Stromal cell of bone marrow (primary cell): ENCODE results near the gene LEKR1.
A peak's percentile ranks its signal among the peaks of the same experiment; 100 is the strongest.

Experiments
- DNase-seq: peaks from one replicate; pipeline ENCODE4 v3.0.0-alpha.2; 2012; ENCODE audit warnings: low read depth

The LEKR1 gene

DNA sequence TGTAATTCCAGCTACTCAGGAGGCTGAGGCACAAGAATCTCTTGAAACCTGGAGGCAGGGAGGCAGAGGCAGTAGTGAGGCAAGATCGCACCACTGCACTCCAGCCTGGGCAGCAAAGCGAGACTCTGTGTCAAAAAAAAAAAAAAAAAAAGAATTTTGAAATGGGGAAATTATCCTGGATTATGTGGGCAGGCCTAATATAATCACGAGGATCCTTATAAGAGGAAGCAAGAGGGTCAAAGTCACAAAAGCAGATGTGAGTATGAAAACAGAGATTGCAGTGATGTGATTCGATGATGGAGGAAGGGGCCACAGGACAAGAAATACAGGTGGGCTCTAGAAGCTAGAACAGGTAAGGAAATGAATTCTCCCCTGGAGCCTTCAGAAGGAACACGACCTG, 159.6 kb downstream of the LEKR1 start:
- no peak for DNase-seq

DNA sequence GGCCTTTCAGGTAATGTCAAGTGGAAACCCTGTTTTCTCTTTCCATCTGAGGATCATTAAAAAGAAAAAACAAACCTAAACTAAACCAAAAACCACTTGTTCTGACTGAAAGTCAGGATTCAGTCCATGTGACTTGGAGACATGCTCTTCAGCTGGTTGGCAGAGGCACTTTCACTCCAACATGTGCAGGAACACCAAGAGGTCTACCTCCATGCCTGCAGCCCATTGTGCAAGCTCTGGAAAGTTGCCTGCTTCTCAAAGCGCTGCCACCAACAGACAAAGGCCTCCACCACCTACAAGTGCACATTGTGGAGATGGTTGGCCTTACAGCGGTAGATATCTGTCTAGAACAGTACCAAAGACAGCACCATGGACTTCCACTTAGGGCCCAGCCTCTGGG, 161.8 kb downstream of the LEKR1 start:
- DNase-seq, result no peak

DNA sequence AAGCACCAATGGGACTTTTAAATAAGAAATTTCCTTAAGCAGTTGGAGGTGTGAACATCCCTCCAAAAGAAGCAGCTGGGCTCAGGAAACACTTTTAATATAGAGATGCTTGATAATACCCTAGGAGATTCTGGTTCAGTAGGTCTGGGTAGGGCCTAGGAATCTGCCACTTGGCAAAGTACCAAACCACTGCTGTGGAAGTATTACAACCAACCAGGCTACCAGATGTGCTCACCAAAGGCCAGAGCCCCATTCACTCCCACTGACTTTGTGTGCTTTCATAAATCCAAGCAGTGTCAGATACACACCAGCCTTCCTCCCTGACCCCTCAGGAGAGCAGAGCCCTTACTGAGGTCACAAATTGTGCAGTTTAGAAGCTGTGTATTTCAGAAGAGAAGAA, 171.2 kb downstream of the LEKR1 start:
- DNase-seq, result no peak

DNA sequence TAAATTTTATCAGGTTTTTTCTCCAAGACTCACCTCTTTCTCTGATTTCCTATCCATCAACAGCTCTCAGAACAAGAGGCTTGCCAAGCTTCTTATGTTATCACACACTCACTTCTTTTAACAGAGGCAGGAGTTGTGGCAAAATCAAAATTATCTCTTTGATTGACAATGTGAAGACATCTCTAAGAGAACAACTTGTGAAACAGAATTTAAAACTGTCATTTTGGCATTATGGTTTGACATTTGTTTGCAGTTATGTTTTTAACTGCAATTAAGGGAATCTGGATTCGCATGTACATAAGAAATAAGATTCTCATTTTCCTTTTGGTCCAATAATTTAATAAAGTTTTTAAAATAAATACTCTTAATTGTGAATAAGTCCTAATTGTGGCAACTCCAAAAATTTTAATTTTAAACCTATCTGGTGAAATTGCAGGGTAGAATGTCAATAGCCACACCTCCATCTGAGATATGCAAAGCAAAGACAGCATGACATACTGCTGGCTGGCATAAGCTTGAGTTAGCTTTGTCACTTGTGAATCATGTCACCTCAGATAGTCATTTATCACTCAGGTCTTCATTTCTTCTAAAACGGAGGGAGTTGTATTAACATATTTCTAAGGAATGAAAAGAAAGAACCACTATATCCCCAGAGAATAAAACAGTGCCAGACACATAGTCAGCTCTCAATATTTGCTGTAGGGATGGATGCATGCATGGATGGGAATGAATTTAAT, 175.2 kb downstream of the LEKR1 start:
- no peak for DNase-seq

DNA sequence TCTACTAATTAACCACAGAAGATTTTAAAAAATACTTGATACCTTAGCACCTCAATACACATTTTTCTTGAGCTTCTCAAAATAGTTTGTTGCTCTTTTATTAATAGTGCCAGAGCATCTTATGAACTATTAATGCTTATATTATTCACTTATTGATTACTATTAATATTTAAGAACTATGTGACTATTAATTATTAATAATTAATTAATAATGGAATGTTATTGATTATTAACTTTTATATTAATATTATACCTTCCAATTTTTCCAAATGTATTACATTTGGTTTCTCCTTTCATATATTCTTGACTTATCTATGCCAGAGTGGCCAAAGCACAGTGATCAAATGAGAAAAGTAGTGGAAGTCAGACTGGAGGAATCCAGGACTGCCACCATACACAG, 195.5 kb downstream of the LEKR1 start:
- DNase-seq, result no peak

DNA sequence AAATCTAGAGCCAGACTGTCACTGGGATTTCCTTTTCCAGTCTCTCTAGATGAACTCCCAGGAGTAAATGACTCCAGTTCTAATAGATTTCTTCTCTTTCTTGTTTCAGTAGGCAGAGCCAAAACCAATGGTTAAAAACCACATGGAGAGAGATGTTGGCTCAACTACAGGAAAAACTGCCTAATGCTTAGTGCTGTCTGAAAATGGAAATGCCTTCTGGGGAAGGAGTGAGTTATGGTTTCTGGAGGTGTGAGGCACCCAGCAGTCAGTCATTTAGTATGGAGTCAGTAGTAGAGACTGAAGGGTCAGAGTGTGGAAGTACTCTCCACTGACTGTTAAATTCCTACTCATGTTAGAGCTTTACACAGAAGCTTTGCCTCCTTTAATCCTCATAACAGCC, 197.1 kb downstream of the LEKR1 start:
- DNase-seq, result peak; percentile 77

DNA sequence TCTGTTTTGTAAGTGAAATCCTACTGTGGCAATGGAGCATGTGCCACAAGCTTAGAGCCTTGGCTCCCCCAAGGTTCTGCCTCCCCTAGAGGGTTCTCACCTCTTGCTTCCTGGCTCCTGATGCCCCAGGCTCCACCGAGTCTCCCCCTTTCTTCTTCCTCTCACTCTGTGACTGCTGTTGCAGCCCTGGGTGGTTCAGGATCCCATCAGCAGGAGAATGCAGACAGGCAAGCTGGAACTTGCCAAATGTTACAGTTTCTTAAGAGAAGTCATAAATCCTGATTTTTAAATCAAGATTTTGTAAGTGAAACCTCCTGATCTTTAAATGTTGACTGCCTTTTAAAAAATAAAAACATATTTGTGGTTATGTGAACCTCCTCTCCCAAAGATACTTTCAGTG, 199.9 kb downstream of the LEKR1 start:
- no peak for DNase-seq

DNA sequence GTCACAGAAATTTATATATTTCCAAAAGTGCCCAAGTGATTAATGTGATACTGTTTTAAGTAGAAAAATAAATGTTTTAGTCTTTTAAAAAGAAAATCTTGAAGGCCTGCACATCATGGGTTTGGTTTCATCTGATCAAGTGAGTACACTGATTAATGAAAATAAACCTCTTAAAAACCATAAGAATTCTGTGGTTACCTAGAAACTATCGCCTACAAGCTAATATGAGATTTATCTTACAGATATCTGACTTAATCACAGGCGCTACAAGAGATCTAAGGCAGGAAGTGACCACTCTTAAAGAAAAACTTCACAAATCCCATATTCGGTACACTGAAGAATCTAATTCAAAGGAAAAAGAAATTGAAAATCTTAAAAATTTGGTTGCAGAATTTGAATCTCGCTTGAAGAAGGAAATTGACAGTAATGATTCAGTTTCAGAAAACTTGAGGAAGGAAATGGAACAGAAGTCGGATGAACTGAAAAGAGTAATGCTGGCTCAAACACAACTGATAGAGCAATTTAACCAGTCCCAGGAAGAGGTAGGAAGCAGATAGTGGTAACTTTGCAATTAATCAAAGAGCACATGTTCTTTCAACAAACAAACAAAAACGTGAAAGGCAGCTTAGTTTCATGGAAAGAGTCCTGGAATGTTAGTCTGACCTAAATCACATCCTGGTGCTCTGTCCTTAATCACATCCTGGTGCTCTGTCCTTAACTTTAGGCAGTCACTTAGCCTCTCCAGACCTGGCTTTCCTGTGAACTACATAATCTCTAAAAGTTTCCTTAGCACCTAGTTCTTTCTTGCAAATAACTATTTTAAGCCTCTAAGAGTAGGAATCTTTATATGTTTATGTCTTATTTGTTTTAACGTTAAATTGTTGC, 201.9 kb downstream of the LEKR1 start:
- no peak for DNase-seq

DNA sequence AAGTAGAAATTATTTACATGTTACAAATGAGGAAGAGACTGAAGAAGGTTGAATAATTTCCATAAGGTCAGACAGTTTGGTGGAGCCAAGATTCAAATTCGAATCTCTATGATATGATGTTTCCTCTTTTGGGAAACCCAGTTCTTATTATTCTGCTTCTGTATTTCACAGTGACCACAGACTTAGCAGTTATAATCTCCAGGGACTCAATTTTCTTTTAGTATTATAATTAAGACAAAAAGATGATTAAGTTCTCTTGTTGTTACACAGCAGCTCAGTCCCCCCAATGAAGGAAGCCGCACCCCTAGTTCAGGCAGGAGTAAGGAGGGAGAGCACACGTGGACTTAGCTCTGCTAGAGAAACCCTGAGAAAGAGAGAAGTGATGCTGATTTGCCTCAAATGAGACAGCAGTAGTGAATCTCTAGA, 203.2 kb downstream of the LEKR1 start:
- DNase-seq, result no peak

DNA sequence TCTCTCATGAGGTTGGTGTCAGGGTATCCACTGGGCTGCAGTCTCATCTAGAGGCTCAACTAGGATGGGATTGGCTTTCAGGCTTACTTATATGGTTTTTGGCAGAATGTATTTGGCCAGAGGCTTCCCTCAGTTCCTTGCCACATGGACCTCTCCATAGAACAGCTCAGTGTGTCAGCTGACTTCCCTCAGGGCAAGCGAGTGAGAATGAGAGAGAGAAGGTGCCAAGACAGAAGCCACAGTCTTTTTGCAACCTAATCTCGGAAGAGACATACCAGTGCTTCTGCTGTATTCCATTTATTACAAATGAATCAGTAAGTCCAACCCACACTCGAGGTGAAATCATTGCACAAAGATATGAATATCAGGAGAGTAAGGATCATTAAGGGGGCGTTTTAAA, 204.6 kb downstream of the LEKR1 start:
- DNase-seq, result no peak

DNA sequence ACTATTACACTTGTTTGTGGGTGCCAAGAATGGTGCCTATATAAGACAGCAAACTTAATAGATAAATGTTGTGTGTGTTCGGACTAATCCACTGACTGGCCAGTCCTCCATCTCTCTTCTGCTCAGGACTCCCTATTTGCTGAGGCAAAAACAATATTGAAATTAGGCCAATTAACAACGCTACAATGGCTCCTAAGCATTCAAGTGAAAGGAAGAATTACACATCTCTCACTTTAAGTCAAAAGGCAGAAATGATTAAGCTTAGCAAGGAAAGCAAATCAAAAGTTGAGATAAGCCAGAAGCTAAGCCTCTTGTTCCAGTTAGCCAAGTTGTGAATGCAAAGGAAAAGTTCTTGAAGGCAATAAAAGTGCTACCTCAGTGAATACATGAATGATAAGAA, 206.8 kb downstream of the LEKR1 start:
- no peak for DNase-seq

DNA sequence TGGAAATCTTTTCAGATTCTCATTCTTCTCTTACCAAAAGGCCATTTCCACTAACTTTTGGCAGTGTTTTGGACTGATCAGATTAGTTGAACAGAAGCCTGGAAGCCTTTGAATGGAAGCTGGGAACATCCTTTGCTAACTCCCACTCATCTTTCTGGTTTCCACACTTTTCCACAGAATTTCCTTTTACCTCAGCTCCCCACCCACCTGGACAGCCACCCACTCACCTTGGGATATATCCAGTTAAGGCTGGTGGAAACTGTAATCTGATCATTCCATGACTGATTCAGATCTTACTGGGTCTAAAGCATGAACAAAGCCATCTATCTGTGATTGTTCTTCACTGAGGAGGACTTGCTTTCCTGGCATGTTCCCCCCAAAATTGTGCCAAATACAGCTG, 214.3 kb downstream of the LEKR1 start:
- DNase-seq, result no peak

DNA sequence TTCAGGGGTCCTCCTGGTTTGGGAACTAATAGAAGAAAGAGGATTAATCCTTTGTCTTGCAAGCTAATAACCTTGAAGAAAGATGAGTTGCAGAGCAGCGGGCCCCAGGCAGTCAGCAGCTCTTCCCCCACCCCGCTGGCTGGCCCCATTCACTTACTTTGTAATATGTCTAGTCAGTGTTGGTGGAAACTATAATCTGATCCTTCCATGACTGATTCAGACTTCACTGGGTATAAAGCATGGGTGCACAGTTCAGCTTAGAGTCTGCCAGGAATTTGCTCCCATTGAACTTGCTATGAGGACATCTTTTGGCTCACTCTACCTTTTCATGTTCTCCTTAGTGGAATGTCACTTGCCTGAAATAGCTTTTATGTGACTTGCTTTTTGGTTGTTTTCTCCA, 216.1 kb downstream of the LEKR1 start:
- DNase-seq, result no peak

DNA sequence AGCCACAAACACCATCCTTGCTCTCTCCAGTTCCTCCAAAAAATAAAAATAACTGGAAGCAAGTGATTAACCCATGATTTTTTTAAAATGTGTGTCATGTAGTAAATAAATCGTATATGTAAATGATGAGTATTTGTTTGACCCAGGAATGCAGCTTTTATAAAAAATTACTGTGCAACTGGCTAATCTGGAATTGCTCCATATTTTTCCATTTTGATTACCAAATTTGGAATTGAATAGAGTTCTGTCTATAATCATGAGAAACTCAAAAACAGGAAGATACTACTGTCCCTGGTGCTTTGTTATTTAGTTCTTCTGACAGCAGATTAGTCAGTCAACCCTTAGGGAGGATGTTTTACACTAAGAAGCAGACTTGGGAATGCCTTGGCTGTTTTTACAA, 217.6 kb downstream of the LEKR1 start:
- no peak for DNase-seq

DNA sequence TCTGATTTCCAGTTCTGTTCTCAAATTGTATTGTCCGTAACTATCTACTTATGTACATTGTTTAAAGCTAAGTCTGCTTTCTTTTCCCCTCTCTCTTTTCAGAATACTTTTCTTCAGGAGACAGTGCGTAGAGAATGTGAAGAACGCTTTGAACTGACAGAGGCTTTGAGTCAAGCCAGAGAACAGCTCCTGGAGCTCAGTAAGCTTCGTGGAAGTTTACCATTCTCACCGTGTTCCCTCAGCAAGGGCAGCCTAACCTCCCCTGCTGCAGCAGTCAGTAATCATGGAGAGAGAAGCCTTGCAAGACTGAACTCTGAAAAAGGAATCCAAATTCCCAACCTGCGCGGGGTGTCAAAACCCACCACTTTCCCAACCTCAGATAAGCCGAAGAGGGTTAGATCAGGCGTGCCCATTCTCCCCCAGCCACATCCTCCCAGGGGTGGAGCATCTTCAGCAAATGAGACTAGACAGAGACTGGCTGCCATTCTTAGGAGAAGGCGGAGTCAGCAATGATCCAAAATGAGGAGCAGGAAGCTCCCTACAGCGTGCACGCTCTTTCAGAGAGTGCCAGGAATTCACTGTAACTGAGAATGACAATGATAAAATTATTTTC, 219.2 kb downstream of the LEKR1 start:
- no peak for DNase-seq

DNA sequence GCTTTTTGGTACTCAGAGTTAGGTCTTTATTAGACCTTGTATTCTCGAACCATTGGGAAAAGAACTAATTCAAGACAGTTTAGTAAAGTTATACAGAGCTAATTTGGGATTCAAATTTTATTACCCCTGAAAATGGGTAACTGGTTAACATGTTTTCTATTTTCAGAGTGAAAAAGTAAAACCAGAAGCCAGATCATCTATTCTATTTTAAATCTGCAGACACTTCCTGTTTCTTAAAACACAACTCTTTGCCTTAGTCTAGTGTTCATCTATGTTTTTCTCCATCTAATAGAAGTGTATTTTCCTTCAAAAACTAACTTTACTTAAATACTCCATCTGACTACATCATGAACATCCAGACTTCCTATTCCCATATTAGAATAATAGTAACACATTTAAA, 220.4 kb downstream of the LEKR1 start:
- DNase-seq, result no peak

DNA sequence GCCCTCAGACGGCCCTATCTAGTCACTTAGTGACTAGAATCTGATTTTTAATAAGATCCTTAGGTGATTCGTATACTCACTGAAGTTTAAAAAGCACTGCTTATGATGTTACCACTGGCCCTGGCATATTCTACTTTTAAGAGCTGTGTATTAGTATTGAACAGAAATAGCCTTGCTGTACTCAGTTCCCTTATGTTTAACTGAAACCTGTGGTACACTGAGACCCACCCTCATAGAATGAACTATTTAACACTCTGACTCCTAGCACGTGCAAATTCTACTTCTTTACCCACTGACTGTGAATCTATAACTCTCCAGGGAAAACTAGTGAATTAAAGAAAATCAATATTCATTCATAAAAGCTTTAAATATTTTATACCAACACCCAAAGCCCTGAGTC, 224.9 kb downstream of the LEKR1 start:
- no peak for DNase-seq

DNA sequence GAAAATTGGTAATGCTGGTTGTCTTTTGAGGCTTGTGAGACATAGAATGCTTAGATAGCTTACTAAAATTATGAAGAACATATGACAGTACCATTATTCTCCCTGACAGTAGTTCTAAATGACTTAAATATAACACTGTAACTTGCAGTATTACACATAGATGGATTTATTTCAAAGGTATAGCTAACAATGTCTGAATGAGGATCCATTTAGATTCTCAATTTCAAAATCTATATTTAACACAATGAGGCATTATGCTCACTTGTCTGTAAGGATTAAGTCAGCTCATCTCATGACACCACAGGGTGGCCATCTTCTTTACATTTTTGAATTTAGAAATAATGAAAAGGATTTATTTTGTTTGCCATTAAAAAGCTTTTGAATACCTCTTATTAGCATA, 225.4 kb downstream of the LEKR1 start:
- DNase-seq, result no peak

DNA sequence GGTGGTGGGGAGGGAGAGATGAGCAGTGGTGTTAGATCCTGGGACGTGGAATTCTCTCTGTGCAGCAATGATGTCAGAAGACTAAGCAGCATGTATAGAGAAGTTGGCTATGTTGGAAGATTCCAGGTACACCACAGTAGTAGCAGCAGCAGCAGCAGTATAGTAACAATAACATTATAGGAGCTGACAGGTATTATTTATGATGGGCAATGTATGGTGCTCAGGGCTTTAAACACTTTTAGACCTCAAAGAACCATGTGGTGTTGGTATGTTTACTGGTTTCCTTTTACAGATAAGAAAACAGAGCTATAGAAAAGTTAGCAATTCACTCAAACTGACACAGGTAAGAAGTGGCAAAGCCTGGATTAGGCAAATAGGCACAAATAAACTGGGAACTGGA, 229.9 kb downstream of the LEKR1 start:
- DNase-seq, result no peak

DNA sequence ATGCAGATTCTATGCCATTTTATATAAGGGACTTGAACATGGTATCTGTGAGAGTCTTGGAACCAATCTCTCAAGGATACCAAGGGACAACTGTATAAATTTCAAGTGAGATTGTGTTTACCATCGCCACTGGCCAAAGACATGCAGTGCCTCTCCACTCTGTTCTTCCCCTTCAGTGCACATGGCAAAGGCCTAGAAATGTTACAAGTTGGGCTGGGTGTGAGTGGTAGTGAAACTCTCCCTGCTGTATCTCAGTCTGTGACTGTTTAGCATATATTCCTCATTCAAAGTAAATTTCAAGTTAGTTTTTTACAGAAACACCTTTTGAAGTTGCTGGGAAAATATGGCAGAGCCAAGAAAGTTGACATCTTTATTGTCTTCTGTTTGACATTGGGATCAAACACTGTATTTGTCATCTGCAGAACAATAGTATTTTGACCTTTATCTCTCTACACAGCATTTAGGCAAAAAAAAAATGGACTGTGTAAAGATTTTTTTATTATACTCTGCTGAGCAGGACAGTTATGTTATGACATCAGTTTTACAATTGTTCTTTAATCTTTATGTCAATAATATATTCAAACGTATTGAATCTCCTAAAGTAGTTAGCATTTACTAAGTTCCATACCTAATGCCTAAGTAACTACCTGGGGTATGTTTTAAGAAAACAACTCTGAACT, 232.4 kb downstream of the LEKR1 start:
- DNase-seq, result no peak

DNA sequence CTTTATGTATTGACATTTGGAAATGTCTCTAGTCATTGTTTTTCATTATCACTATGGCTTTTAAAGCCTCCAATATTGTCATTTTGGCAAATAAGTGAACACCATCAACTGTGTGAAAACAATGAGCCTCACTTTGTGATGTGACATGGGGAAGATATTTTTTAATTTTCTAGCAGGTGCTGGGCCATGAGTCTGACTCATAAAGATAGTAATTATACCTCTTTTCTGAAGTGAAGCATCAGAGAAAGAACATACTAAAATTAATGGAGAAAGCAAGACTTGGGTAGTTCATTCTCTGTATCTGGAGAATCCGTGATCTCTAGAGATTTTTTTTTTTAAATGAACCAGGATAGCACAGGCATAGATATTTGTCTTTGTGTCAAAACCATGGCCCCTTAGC, 233.0 kb downstream of the LEKR1 start:
- DNase-seq, result no peak

DNA sequence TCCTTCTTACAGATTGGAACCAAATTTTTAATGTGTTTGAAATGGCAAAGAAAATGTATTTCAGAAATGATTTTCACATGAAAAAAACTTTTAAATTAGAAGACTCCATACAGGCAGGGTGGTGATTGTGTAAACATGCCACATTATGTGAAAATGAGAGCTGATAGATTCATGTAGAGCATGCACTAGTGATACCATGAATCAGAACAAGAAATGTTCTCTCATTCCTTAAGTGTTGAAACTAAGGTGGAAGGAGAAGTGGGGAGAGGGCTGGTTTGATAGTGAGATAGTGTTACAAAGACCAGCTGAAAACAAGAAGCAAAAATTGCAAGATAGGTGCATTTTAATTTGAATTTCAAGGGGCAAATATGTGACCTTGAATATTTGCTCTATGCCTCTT, 233.5 kb downstream of the LEKR1 start:
- no peak for DNase-seq

DNA sequence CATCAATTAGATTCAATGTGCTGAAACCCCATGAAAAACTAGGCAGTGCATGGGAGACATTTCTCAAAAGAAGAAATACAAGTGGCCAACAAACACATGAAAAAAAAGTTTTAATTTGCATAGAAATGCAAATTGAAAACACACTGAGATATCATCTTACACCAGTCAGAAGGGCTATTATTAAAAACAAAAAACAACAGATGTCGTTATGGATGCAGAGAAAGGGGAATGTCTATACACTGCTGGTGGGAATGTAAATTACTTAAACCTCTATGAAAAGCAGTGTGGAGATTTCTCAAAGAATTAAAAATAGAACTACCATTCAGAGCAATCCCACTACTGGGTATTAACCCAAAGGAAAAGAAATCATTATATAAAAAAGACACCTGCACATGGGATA, 235.1 kb downstream of the LEKR1 start:
- no peak for DNase-seq
